Measurements from ENCODE around the gene BCL6. TPM values are rescaled to one million over a fixed set of nuclear protein-coding genes. Genes with fewer than 3 reads are reported as not detected.

The BCL6 gene
- total and polyA plus RNA-seq, 2 of the 8 experiments (the other 6 are each of a cell fraction or from before 2014, with no cell fraction given): 5.7 to 10.4 TPM

Other genes starting within 250 kb of the BCL6 start
- gene SST, start 75.1 kb downstream of the BCL6 start, total RNA-seq (2021; fragmentation: NEBNext Ultra II Directional; extraction: Animal tissue kit (Norgen Biotek cat#: 25700)): 1.3 TPM in 1 of 2 replicates, not detected in the other
- gene SST, start 75.1 kb downstream of the BCL6 start, polyA plus RNA-seq (2011; rRNA removed): 0.50 and 0.74 TPM in 2 replicates
- gene RTP2, start 42.9 kb downstream of the BCL6 start, total RNA-seq (2021; fragmentation: NEBNext Ultra II Directional; extraction: Animal tissue kit (Norgen Biotek cat#: 25700)): not detected in 2 replicates
- gene RTP2, start 42.9 kb downstream of the BCL6 start, polyA plus RNA-seq (2011; rRNA removed): not detected in 2 replicates